ENCODE data around the gene SLC16A7.
"Not testable (repeated sequence)": the region's sequence is repeated elsewhere in the genome, so short reads cannot be mapped to it uniquely, and the experiment has no call there.

Gene SLC16A7

DNA sequence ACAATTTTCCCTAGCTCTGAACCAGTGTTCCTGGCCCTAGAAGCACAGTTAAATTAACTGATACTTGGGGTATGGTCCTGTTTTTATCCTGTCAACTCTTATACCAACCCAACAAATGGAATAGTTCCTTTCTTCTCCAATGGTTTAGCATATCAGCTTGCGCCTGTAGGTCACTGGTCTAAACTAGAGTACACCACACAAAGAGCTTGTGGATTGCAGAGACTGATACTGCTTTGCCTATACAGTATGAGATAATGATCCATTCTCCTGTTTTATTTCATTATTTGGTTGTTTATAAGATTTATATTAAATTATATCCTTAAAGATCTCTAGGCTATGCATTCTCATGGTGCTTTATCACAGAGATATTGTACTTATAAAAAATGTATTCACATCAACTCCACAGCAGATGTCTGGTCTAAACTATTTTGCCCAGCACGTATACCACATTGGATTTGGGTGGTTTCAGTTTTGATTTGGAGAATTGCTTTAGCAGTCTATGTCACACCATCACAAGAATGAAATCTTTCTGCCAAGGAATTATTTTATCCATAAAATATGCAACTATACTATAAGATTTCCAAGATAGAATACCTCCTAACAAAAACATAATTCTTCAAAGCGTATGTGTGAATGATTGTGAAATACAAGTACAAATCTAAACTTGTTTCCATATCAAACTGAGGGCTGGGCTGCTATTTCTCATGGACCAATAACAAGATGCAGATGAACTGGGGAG, 142.1 kb downstream of the SLC16A7 start:
- no peak for DNase-seq

DNA sequence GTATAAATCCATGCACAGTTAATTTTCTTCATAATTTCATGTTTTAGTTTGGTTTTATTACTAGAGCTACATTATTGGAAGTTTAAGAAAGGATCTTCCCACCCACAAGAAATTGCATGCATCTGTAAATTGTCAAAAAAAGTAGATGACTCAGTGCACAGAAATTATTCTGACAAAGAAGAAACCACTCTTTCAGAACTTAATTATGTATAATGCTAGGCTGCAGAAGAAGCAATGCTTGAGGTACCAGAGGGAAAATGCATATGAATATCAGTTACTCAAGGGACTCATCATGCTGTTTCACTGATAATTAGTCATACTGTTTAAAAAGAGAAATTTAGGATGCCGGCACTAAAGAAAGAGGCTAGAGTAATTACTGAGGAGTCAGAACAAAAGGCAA, 147.0 kb downstream of the SLC16A7 start:
- no peak for DNase-seq

DNA sequence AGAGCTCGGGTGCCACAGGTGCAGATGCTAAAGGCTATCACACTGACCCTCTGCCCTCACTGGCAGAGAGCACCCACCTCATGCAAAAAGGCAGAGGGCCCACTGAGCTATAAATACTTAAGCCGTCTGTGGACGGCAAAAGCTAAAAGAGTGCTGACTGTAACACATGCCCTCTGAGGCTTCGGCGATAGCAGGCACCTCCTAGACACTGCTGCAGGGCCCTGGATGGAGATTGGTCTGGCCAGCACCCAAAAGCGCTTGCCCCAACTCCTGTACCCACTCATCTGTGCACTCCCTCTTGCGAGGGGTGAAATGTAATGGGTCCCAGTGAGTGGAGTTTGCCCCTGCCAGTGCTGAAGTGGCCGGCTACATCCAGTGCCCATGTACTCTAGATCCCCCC, 148.7 kb downstream of the SLC16A7 start:
- DNase-seq: no peak

DNA sequence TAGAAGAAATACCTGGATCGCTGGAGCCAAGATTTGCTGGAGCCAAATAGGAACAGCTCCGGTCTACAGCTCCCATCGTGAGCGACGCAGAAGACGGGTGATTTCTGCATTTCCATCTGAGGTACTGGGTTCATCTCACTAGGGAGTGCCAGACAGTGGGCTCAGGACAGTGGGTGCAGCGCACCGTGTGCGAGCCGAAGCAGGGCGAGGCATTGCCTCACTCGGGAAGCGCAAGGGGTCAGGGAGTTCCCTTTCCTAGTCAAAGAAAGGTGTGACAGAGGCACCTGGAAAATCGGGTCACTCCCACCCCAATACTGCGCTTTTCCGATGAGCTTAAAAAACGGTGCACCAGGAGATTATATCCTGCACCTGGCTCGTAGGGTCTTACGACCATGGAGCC, 155.3 kb downstream of the SLC16A7 start:
- DNase-seq: not testable (repeated sequence)

DNA sequence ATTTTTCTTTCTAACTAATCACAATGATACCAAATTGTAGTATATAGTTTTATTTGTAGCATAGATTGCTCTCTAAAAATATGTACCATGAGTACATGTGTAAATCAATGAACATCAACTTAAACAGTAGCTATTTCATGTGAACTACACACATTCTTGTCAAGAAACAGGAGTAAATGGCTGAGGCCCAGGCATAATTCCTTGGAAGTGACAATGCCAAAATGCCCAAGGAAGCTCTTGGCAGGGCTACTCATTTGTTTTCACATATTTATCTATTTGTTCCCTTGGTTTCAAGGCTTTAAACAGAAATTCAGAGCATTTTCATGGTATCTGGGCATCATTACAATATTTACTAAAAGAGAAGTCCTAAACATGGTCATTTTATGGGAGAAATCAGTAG, 165.7 kb downstream of the SLC16A7 start:
- no peak for DNase-seq

DNA sequence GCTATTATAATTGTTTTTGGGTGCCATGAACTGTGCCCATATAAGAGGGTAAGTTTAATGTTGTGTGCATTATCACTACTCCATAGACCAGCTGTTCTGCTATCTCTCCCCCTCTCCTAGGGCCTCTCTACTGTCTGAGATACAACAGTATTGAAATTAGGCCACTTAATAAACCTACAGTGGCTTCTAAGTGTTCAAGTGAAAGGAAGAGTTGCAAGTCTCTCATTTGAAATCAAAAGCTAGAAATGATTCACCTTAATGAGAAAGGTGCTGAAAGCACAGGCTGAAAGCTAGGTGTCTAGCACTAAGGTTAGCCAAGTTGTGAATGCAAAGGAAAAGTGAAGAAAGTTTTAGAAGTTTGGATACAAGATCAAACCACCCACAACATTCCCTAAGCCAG, 168.0 kb downstream of the SLC16A7 start:
- no peak for DNase-seq

DNA sequence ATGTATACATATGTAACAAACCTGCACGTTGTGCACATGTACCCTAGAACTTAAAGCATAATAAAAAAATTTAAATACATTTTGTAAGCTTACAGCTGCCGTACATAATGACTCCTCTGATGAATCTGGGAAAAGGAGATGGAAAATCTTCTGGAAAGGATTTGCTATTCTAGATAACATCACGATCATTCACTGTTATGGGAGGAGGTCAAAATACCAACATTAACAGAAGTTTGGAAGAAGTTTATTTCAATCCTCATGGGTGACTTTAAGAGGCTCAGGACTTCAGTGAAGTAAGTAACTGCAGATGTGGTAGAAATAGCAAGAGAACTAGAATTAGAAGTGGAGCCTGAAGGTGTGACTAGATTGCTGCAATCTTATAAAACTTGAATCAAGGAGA, 172.2 kb downstream of the SLC16A7 start:
- DNase-seq: no peak

DNA sequence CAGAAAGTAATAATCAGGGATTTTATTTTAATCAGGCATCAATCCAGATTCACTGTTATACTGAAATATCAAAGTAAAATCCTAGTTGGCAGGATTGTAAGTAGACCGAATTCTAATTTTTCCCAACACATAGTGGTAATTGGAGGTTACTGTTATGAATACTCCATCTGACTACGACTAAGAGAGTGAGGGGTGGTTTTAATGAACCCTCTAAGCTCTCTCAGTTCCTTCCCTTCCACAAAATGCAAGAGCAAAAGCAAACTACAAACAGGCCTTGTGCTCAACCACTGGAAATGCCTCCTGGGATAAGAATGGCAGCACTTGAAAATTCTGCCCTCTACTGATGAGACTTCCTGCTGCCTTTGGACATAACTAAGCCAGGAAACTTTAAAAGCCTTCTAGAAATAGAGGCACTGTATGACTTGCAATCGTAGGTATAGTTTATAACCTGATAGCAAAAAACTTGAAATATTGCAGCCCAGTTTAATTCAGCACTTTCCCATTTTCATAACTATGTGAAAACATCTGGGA, 184.8 kb downstream of the SLC16A7 start:
- DNase-seq: no peak

DNA sequence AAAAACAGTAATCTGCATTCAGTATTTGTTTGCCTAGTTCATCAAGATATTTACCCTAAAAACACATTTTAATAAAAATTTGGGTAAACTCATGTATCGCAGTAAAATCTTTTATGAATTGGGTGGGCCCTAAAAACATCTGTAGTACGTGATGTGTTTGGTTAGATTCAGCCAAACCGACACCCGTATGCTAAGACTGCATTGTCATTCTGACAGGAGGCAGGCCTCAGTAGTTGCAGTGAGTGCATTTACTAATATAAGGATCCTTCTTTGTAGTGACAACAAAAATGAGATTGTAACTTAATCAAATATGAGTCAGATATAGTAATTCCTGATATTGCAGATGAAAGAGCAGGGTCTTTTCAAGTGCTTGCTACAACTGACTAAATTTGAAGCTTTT, 191.8 kb downstream of the SLC16A7 start:
- DNase-seq: no peak

DNA sequence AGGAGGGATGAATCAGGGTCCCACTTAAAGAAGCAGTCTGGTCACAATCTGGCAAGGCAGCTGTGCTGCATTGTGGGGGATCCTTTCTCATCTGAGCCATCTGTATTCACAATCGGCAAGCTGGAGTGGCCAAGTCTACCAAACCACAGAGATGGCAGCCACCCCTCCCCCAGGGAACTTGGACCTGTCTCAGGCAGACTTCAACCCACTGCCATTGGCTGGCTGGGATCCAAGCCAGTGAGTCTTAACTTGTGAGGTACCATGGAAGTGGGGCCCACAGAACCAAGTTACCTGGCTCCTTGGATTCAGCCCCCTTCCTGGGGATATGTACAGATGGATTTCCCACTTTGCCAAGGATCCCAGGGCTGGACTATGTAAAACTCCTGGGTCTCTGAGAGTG, 196.8 kb downstream of the SLC16A7 start:
- no peak for DNase-seq

DNA sequence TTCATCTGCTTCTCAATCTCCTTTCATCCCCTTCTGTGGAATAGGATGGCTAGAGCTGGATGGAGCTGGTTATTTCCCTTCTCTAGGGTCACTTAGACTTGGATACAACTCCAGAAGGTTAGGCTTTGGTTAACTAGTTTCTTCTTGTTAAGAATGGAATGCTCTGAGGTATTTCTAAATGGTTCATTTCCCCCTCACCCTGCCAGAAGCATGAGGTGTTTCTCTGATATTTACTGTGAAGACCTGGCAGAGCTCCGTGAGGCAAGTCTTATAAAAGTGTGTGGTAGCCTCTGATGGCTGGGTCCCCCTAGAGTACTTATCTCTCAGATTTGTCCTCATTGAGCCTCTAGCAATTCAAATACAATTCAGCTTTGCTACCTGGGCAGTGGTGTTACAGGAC, 207.9 kb downstream of the SLC16A7 start:
- DNase-seq: no peak

DNA sequence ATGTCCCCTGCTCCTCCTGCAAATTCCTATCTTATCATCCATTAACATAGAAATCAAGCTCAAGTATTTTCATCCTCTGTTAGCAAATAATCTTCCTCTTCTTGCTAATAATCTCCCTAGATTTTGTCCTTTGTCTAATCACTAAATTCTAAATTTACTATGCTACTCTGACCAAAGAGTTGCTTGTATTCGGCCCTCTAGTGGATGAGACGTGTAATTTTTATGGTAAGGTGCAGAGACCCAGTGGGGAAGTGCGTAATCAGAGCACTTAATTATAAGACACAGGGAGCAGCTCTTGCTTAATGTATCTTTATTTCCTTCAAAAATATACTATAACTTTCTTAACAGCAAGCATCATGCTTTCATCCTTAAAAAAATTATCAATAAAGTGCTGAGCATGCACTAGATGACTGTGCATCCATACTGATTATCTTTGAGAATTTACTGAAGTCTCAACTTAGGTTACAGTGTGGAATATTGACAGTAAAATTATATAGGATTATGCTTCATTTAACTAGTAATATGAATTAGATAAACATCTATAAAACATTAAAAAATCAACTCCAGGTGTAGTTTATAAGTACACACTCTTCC, 212.6 kb downstream of the SLC16A7 start:
- no peak for DNase-seq

DNA sequence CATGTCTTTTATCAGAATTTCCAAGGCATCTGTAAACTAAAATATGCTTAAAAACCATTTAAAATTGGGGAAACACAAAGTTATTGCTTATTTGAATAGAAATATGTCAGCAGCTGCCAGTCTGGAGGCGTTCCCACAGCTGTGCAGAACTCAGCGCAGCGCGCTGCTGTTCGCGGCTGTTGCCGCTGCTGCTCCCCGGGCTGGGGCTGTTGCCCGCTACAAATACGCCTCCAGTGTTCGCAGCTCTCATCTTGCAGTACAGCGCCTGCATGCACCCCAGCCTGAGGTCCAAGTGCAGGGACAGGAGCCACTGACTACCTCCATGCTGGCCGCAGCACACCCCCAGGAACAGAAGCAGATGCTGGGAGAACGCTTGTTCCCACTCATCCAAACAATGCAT, 216.2 kb downstream of the SLC16A7 start:
- DNase-seq: no peak

DNA sequence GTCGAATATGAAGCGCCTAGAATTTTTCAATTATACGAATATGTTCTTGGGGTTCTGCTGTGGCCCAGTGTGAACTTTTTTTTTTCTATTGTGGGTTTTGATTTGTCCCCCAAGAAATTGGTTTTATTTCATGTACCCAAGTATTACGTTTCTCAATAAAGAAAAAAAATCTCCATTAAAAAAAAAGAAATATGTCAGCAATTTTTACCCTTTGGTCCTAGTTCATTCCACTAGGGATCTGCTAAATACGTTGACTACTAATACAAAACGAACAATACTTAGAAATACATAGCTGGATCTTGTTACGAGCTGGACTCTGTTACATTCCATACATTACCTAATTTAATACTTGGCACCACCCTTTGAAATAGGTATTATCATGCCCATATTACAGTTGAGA, 216.9 kb downstream of the SLC16A7 start:
- DNase-seq: no peak

DNA sequence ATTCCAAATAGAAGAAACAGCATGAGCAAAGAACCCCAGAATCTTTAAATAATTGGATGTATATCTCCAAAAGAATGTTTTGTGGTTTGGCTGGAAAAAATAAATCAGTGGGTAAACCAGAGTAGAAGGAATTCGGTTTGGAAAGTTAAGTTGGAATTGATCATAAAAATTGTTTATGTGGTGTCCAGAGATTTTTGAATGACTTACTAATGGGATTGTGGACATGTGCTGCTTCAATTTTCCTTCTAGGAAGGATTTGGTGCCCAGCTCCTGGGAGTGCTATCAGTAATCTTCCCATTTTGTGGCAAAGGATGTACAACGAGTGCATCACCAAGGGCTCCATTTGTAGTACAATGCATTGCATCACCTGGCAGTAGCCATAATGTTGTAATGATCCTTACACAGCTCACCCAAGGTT, 224.8 kb downstream of the SLC16A7 start:
- DNase-seq: no peak

DNA sequence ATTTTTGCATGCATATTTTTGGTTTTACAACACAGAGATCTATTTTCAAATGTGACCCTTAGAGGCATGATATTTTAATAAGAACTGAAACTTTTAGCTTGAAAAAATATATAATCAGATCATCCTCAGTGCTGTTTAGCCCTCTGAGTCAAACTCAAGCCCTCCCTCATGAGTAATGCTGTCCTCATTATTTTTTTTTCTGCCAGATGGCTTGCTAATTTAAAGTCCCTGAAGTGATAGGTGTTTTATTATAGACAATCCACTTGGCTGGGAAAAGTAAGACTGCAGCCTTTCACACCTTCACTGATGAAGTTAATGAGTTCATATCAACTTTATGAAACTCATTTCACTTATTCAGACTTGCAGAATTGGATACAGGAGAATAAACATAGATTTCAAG, 227.7 kb downstream of the SLC16A7 start:
- DNase-seq: no peak

DNA sequence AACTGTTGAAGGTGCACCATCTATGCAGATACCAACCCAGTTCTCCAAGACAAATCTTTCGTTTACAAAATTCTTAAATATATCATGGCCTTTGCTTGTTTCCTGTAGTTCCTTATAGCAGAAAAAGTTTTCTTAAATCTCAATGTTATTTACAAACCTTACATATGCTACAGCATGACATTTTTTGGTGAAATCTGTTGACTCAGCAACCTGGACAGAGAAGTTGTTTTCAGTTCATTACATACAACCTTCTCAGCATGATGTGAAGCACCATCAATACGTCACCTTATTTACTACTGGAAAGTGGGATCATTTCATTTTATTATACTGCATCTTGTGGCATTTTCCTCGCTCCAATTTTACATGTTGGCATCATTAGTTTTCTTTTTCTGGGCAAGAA, 231.9 kb downstream of the SLC16A7 start:
- no peak for DNase-seq

DNA sequence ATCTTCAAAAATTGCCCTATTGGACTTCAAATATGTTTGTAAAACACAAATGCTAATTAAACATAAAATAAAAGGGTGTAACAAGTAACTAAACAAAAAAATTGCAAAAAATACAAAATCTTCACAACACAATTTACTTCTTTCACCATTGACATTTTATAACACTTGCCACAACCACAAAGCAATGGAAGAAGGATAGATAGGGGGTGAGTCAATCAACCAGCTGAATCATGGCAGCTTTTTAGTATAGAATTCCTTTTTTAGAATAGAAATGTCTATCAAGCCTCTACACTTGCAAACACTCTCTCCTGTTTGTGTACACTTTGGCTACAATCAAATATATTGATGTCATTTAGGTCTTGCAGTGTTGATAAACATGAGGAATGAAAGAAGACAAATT, 232.7 kb downstream of the SLC16A7 start:
- DNase-seq: no peak

DNA sequence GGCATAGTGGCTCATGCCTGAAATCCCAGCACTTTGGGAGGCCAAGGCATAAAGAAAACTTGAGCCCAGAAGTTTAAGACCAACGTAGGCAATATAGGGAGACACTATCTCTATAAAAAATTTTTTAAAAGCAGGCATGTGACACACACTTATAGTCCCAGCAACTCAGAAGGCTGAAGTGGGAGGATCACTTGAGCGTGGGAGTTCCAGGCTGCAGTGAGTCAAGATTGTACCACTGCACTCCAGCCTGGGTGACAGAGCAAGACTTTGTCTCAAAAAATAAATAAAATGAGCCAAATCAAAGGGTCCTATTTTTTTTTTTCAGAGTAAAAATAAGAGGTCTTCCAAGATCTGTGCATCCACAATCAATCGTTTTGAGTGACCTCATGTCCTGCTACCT, 237.6 kb downstream of the SLC16A7 start:
- DNase-seq: no peak

DNA sequence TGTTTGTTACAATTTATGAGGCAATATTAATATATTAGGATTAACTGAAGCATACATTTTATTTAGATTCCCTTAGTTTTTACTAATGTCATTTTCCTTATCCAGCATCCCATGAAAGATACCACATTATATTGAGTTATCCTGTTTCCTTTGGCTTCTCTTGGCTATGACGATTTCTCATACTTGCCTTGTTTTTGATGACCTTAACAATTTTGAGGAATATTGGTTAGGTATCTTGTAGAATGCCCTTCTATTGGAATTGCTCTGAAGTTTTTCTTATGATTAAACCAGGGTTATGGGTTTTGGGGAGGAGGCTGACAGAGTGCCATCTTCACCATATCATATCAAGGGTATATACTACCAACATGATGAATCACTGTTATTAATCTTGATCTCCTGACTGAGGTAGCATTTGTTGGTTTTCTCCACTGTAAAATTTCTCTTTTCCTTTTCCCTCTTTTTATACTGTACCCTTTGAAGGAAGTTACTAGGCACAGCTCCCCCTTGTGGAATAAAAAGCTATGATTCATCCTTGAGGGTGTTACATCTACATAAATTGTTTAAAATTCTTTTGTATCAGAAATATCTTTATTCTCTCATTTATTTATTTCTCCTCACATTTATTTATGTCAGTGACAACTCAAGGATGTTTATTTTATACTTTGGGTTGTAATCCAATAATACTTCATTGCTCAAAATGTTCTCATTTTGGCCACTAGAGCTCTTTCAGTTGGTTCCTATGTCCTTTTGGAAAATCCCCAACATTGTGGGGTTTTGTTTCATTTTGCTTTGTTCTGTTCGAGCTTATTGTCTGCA, 239.0 kb downstream of the SLC16A7 start:
- no peak for DNase-seq

Data from activated CD4-positive, alpha-beta T cell treated with anti-CD3 and anti-CD28 coated beads, Interleukin-2, amount 50 U/mL, for 4 hours (primary cell).